ENCODE data around the gene CCNC. TPM values are rescaled to one million over a fixed set of nuclear protein-coding genes. Genes with fewer than 3 reads are reported as not detected.

Gene CCNC
- total RNA-seq, 4 donors from 2014 or later, result 27.4 to 50.7 (median 45.1) TPM

GRCh38 chr6:99512033-99512432 lies 56.4 kb downstream of the CCNC start:
- H3K4me1 ChIP-seq, result peaks cover 5 to 22% (median 18%) of the 10 kb centered on the region in 4 donors
- H3K27ac ChIP-seq (replicated peaks in 1 of 4), result no peak overlapping the region
- intact Hi-C loops (cut with DNase I), result loop anchor here (10.0 kb wide), 1 partner anchor 87 kb away; the partner anchor contains the start of gene PNISR
- peaks cover 0 to 12% (median 5%) of the 10 kb centered on the region in 4 donors for H3K36me3 ChIP-seq
- H3K27me3 ChIP-seq, result no peaks in the 10 kb centered on the region
- DNase-seq (ENCODE audit: extremely low spot score), result no peak
- no peaks in the 10 kb centered on the region for H3K9me3 ChIP-seq
- H3K4me3 ChIP-seq, result no peak overlapping the region
- TF ChIP-seq CTCF (IDR thresholded peaks at IDR 0.05), result no peak
- TF ChIP-seq EP300 (IDR thresholded peaks at IDR 0.05), result no peak
- TF ChIP-seq POLR2A (IDR thresholded peaks at IDR 0.05; ENCODE audit: low read depth), result no peak
- TF ChIP-seq POLR2AphosphoS5 (IDR thresholded peaks at IDR 0.05), result no peak
- 97% methylated on average over 1 of the region's 1 CpG for whole genome bisulfite sequencing

GRCh38 chr6:99507648-99508047 lies 60.8 kb downstream of the CCNC start:
- TF ChIP-seq CTCF (IDR thresholded peaks at IDR 0.05), result no peak
- TF ChIP-seq POLR2A (IDR thresholded peaks at IDR 0.05; ENCODE audit: low read depth), result no peak
- no peak for TF ChIP-seq EP300 (IDR thresholded peaks at IDR 0.05)
- TF ChIP-seq POLR2AphosphoS5 (IDR thresholded peaks at IDR 0.05), result no peak
- 96% methylated on average over 3 of the region's 3 CpGs for WGBS
- no peak for DNase-seq (ENCODE audit: extremely low spot score)
- Histone ChIP-seq H3K4me1 (no peaks in the 10 kb centered on the region), H3K9me3 (no peaks in the 10 kb centered on the region), H3K27ac (replicated peaks in 1 of 4) (no peak overlapping the region), H3K27me3 (no peaks in the 10 kb centered on the region), H3K36me3 (peaks cover 12 to 54% (median 35%) of the 10 kb centered on the region in 4 donors), H3K4me3 (no peak overlapping the region)
- intact Hi-C loops (cut with DNase I), result no loop called here

- H3K4me3 ChIP-seq, result no peak overlapping the region
- no peak overlapping the region for H3K27ac ChIP-seq (replicated peaks in 1 of 4)
- H3K9me3 ChIP-seq, result no peaks in the 10 kb centered on the region
- WGBS, result 67% methylated on average over 2 of the region's 2 CpGs
- no peaks in the 10 kb centered on the region for H3K27me3 ChIP-seq
- TF ChIP-seq POLR2AphosphoS5 (IDR thresholded peaks at IDR 0.05), result no peak
- no peak for TF ChIP-seq CTCF (IDR thresholded peaks at IDR 0.05)
- no peak for TF ChIP-seq EP300 (IDR thresholded peaks at IDR 0.05)
- no peak for TF ChIP-seq POLR2A (IDR thresholded peaks at IDR 0.05; ENCODE audit: low read depth)
- DNase-seq (ENCODE audit: extremely low spot score), result no peak
- intact Hi-C loops (cut with DNase I), result no loop called here
- peaks cover 0 to 8% (median 0%) of the 10 kb centered on the region in 4 donors for H3K4me1 ChIP-seq
- H3K36me3 ChIP-seq, result peaks cover 21 to 67% (median 43%) of the 10 kb centered on the region in 4 donors
These were observed 66.7 kb downstream of the CCNC start for GRCh38 chr6:99501762-99502161.

GRCh38 chr6:99498421-99498820 lies 70.0 kb downstream of the CCNC start:
- DNase-seq (ENCODE audit: extremely low spot score), result no peak
- no peak overlapping the region for H3K4me3 ChIP-seq
- H3K9me3 ChIP-seq, result no peaks in the 10 kb centered on the region
- peaks cover 0 to 8% (median 0%) of the 10 kb centered on the region in 4 donors for H3K4me1 ChIP-seq
- TF ChIP-seq CTCF (IDR thresholded peaks at IDR 0.05) (no peak), POLR2A (IDR thresholded peaks at IDR 0.05; ENCODE audit: low read depth) (no peak), POLR2AphosphoS5 (IDR thresholded peaks at IDR 0.05) (no peak), EP300 (IDR thresholded peaks at IDR 0.05) (no peak)
- intact Hi-C loops (cut with DNase I), result no loop called here
- 42% methylated on average over 1 of the region's 1 CpG for WGBS
- H3K27ac ChIP-seq (replicated peaks in 1 of 4), result no peak overlapping the region
- peaks cover 15 to 47% (median 24%) of the 10 kb centered on the region in 4 donors for H3K36me3 ChIP-seq
- H3K27me3 ChIP-seq, result no peaks in the 10 kb centered on the region

GRCh38 chr6:99495466-99495865 lies 73.0 kb downstream of the CCNC start:
- WGBS, result 100% methylated on average over 1 of the region's 1 CpG
- intact Hi-C loops (cut with DNase I), result no loop called here
- no peak for DNase-seq (ENCODE audit: extremely low spot score)
- no peaks in the 10 kb centered on the region for H3K9me3 ChIP-seq
- peaks cover 0 to 13% (median 6%) of the 10 kb centered on the region in 4 donors for H3K4me1 ChIP-seq
- H3K27ac ChIP-seq (replicated peaks in 1 of 4), result no peak overlapping the region
- TF ChIP-seq CTCF (IDR thresholded peaks at IDR 0.05) (no peak), POLR2A (IDR thresholded peaks at IDR 0.05; ENCODE audit: low read depth) (no peak), POLR2AphosphoS5 (IDR thresholded peaks at IDR 0.05) (no peak), EP300 (IDR thresholded peaks at IDR 0.05) (no peak)
- H3K36me3 ChIP-seq, result peaks cover 0 to 24% (median 7%) of the 10 kb centered on the region in 4 donors
- no peak overlapping the region for H3K4me3 ChIP-seq
- H3K27me3 ChIP-seq, result no peaks in the 10 kb centered on the region

Measured in esophagus muscularis mucosa (tissue), 4 donors.